COR-L47 (cell line): ENCODE data around the gene IFT25.

Experiments
- DNase-seq: peaks from one replicate; lab custom pipeline; 2025; lab: John Stamatoyannopoulos, UW

IFT25 gene

DNA sequence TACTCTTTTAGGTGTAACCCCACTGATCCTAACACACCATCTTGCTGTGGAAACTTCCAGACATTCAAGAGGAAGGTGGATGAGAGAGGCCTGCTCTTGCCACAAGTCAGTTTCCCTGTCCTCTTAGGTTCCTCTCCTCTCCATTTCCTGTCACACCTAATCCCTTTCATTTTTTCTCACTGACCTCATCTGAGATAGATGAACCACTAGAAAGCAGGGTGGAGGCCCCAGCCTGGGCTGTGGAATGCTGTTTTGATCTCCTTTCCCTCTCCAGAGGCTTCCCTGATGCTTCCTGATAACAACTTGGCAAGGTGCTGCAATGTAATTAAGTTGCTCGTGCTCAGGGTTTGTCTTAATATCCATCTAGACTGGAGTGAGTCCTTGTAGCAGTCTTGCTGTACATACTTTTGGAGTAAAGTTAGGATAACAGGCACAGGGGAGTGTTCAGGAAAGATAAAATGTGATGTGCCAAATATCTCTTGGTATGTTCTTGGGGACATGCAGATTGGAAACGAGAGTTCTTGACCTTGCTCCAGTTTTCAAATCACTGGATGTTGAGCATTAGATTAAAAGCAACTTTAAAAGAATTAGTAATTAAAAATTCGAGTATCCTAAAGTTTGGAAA is 11.8 kb upstream of the IFT25 start:
- DNase-seq, result peak; percentile 19

DNA sequence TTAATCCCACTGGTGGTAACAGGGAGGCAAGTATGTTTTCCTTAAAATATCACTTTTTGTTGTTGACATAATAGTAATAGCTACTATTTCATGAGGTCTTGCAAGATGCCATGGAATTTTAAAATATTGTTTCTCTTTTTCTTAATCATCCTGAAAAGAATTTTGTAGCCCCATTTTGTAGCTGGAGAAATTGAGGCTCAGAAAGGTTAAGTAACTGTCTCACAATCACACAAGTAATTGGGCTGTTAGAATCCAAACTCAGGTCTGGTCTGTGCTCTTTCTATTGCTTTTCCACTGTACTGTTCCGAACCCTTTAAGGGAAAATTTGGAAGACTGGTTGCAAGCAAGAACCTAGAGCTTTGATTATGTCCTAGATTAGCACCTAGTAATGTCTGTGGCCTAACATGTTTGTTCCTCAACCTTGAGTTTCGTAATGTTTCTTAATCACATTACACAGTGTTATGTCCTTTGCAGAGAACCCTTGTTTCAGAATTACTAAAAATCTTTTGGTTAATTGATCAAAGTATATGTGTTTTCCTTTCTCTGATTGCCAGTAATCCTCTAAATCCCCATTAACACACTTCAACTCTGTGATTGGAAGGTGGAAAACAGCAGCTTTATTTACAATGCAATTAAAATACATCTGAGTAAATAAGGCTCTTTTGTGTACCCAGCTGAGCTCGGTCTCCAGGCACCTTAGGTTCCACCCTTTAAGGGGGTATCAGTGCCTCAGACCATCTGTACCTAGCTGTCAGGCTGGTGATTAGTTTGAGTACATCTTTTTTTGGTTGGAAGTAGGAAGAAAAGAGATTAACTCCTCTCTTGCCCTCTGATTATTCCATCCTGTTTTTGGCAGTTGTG is 11.0 kb upstream of the IFT25 start:
- DNase-seq, result peak; percentile 90

DNA sequence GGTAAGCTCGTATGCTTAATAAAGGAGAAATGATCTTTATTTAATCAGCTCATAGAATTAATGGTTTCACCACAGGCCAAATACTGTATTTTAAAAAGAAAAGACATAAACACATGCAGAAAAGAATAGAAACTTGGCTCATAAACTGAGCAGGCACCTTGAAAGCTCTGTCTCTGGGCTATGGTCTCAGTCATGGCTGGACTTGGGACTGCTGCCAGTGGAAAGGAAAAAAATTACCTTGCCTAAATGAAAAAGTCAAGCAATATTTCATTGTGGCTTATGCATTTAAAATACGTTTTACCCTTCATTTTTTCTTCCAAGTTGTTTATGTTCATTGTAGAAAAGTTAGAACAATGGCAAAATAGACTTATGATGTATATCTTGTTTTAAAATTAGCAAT is 8.6 kb upstream of the IFT25 start:
- no peak for DNase-seq

DNA sequence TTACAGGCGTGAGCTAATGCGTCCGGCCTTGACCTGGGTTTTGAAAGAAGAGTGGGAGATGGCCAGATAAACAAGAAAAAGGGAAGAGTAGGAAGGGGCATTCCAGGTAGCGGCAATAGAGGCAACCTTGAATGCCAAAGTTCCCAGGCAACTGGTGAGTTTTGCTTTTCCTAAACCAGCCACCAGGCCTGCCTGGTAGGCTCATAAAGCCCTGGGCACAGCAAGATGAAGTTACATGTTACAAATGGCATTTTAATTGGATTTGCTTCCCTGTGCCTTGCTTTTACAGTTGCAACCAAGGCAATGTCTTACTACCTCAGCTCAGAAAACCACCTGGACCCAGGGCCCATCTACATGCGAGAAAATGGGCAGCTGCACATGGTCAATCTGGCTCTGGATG is 6.2 kb upstream of the IFT25 start:
- no peak for DNase-seq

DNA sequence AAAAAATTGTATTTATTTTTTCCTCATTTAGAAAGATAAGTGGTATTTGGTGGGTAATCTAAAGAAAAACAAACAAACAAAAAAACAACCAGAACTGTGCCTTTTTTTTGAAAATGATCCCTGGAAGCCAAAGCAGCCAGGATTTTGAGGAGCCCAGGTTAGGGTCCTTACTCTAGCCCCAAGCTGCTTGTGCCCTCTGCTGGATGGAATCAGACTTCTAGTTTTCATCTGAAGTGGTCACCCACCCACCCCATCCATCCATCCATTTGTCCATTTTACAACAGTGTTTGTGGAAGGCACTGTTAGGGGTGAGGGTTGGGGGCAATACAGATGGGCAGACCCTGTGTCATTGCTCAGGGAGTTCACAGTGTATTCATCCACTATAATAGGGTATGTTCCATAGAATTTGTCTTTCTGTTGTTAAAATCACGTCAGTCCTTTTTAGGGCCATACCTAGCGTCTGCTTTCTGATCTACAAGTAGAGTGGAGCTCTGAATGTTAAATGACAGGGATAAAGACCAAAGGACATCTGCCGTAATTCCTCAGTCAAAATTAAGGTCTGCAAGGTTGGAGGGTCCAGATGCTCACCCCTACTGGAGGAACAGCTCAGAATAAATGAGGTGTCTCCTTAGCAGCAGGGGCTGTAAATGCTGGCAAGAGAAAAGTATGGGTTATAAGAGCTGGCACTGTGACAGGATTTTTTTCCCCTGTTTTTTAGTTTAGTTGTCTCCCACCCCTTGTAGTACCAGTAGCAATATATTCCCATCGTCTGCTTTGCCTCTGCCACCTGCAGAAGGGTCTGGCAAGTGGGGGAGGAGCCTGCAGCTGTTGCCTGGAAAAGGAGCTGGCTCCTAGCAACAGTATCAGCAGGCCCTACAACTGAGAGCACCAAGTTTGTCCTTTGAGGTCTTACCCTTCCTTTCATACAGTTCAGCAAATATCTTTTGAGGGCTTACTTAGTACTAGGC is 3.8 kb upstream of the IFT25 start:
- peak; percentile 65 for DNase-seq

DNA sequence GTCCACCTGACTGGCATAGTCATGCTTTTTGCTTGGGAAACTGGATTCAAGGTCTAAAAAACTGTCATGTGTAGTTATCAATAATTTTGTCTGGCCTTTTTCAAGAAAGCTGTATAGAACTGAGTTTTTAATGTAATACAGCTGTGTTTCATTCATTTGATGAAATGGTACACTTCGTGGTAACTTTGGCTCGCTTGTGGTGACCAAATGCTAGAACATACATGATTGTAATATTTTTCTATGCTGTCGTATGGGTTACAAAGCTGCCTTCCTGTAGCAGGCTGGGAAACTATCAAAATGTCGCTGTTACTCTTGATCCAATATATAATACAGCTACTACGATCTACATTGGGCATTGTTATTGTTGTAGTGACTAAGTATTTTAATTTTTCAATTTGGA is 2.8 kb upstream of the IFT25 start:
- DNase-seq, result no peak

DNA sequence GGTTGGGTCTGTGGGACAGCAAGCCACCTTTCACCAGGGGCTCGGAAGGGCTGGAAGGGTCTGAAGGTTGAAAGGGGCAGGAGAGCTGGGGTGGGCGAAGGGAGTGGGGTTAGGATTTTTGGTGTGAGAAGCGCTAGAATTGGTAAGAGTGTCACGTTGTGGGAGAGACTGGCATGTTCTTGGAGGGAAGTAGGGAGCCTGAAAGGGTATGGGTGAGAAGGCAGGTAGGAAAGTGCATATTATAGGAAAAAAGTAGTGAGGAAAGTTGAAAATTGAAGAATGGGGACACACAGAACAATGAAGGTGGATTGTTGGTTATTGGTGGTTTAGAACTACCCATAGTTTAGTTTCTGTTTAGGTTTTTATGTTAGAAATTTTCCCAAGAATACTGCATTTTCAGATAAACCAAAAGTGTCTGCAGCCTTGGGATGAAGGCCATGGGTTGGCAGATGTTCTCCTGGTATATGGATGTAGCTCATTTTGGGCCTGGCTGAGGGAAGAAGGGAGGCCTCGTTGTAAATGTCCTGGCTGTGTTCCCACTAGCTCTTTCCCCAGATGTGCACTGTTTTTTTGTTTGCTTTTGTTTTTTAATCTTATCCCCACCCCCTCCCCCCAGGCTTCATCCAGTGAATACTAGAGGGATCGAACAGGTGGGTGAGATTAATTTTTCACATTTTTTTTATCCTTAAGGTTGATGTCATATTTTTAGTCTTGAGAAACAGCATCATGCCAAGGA is 1.8 kb upstream of the IFT25 start:
- DNase-seq, result no peak

DNA sequence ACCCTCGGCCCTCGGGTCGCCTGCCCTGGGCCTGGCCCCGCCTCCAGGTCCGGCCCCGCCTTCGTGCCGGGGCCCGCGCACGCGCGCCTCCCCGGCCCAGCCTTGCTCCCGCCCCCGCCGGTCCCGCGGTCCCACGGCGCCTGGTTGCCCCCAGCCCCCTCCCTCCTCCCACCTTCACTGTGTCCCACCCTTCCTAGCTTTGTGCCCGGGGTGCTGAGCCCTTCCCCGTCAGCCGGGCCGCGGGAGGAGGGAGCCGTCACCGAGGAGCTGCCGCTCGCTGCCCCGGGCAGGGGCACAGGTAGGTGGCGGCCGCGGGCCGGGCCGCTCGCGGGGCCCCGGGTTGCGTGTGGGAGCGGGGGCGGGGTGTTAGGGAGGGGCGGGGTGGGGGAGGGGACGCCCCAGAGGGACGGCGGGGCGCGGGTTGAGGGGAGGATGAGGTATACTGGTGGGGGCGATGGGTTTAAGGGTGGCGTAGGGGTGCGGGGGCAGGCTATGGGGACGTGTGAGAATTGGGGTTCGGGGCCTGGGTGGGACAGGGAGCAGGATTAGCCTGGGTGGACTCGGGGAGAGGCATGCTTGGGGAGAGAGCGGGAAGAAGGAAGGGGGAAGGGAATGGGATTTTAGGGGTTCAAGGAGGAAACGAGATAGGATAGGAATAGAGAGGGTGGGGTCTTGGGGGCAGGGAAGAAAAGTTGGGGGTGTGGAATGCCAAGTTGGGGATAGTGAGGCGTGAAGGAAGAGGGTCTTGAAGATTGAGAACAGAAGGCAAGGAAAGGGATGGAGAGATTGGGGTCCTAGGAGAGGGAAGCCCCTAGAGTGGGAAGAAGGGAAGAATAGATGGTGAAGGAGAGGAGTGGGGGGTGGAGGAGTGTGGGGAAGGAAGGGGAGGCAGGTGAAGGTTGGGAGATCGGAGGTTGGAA is 1.0 kb upstream of the IFT25 start, which contains the start of gene LRRC42:
TSS of gene LRRC42 (plus strand) at position 99 of the 920 bp plus-strand sequence. CDS start 5,650 bp downstream, outside the sequence.
- DNase-seq, result no peak

DNA sequence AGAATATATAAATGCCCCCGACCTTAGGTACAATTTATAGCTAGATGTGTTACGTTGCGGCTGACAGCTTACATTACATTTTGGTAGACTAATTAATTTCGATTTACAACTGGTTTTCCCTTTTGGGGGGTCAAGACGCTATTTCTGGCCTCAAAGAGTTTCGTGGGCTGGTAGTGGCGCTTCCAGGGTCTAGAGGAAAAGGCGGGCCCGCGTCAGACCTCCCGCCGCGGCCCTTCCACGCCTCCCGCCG is 391 bp downstream of the IFT25 start:
- peak; percentile 81 for DNase-seq

DNA sequence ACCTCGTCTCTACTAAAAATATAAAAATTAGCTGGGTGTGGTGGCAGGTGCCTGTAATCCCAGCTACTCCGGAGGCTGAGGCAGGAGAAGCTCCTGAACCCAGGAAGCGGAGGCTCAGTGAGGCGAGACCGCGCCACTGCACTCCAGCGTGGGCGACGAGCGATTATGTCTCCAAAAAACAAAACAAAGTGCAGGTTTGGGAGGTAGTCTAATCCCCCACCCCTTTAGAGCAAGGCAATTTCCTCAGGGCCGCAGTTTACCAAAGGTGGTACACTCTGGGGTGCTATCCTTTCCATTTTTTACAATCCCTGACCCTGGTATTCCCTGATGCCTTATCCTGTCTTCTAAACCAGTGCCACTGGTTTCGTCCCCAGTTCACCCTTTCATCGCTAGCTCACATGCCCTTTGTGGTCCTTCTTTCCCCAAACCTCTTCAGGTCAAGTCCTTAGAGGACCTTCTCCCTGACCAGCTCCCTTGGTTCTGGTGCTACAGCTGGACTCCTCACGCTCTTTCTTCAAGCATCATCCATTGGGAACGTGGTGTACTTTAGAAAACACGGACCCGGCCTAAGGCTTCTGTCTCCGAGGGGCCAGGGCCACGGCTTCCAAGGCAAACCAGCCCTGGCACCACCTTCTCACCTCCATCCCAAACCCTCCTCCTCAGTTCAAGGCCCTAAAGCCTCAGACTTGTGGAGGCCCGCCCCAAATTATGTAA is 873 bp downstream of the IFT25 start:
- no peak for DNase-seq

DNA sequence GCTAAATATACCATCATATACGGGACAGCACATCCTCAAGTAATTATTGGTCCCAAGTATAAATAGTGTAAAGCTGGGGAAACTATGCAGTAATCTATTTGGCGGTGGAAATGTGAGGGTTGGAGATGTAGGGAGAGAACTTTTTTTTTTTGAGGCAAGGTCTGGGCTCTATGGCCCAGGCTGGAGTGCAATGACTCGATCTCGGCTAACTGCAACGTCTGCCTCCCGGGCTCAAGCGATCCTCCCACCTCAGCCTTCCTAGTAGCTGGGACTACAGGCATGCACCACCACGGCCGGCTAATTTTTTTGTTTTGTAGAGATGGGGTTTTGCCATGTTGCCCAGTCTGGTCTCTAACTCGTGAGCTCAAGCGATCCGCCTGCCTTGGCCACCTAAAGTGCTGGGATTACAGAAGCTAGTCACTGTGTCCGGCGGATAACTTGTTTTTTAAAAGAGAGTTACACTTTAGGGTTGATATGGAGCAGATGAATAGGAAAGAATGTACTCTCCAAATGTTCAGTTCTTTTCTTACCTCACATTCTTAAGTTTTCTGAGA is 1.9 kb downstream of the IFT25 start:
- DNase-seq, result no peak

DNA sequence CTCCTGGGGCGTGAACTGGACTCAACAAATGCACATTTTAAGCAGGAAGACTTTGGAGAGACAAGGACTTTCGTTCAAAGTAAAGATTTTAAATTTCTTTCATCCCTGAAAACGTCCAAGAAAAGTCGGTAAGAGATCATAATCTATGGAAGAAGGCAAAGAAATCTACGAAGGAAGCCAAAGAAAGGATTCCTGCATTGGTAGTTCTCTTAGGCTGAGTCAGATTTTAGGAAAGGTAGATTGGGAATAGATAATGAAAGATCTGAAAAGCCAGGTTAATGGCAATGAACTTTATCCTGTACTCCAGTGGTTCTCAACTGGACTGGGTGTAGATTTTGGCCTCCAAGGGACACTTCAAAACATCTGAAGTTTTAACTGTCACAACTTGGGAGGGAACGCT is 2.4 kb downstream of the IFT25 start:
- no peak for DNase-seq

DNA sequence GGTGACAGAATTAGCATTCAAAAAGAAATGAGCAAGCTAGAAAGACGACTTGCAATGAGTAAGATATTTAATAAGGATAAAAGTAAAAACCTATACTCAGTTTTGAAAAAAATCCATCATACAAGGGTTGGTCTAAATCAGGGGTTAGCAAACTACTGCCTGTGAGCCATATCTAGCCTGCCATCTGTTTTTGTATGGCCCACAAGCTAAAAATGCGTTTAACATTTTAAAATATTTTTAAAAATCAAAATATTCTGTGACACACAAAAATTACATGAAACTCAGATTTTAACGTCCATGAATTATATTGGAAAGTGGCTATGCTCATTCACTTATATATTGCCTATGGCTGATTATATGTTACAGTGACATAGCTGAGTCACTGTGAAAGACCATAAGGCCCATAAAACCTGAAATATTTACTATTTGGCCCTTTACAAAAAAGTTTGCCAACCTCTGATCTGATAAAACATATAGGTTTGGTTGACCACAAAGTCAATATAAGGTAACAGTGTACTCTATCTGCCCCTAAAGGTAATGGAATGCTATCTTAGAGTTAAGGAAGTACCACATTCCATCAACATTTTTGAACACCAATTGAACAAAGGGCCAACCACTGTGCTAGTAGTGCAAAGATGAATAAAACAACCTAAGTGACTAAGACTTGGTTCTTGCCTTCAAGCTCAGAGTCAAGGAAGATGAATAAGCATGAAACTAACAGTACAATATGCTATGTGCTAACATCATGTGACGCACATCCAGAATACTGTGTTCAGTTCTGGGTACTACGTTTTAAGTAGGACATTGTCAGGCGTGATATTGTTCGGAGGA is 3.2 kb downstream of the IFT25 start:
- no peak for DNase-seq

DNA sequence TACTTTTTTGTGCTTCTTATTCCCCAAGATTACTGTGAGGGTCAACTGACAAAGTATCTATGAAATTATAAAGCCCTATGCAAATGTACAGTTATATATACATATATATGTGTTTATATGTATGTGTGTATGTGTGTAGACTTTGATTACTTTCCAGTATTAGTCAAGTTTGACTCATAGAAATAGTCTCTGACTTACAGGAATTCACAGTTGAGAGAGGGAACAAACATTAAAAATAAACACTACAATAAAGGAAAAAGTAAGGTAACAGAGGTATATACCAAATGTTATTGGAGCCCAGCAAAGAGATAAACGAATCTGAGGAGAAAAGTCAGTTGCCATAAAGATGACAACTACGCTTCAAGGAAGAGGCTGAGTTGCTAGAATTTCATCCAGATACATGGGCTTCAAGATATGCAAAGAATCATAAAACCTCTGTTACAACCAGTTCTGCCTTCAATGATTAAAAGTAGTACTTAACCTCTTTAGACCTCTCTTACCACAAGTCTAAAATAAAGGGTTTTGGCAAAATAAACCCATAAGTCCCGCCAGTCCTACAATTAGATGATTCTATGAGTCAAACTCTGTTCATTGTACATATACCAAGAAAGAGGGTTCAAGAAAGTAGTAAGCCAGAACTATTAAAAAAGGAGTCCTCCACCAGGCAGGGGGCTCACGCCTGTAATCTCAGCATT is 7.2 kb downstream of the IFT25 start:
- no peak for DNase-seq

DNA sequence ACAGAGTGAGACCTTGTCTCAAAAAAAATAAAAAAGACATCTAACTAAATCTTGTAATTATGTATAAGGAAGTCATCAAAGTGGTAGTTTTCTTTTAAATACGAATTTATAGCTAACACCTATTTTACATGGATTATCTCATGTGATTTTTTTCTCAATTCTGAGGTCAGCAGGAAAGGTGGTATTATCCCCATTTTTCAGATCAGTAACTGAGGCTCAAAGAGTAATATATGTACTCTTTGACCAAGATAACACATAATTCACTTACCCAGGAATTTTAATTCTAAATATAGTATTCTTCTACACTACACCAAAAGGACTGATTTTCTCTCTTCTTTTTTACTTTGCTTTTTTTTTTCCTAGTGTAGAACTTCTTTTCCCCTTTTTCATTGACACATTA is 9.1 kb downstream of the IFT25 start:
- no peak for DNase-seq

DNA sequence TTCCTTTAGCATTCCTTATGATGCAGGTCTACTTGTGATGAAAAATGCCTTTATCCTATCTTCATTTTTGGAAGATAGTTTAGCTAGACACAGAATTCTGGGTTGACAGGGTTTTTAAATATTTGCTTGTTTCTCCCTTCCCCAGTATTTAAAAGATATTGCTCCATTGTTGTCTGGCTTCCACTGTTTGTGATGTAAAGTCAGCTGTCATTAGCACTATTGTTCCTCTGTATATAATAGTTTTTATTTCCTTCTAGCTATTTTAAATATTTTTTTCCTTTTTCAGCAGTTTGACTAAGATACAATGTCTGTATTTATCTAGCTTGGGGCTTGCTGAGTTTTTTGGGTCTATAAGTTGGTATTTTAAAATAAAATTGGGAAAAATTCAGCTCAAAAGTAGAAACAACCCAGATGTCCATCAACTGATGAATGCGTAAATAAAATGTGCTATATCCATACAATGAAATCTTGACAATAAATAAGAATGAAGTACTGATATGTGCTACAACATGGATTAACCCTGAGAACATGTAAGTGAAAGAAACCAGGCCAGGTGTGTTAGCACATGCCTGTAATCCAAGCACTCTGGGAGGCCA is 11.2 kb downstream of the IFT25 start:
- no peak for DNase-seq

DNA sequence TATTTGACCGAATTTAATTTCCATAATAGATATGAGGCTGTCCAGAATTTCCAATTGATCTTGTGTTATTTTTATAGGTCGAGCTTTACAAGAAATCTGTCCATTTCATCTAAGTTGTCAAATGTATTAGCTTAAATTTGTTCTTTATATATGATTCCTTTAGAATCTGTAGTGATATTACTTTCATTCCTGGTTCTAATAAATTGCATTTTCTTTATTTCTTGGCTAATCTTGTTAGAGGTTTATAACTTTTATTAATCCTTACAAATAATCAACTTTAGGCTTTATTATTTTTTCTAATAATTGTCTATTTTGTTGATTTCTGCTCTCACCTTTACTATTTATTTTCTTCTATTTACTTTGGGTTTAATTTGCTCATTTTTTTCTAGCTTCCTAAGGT is 14.0 kb downstream of the IFT25 start:
- no peak for DNase-seq

DNA sequence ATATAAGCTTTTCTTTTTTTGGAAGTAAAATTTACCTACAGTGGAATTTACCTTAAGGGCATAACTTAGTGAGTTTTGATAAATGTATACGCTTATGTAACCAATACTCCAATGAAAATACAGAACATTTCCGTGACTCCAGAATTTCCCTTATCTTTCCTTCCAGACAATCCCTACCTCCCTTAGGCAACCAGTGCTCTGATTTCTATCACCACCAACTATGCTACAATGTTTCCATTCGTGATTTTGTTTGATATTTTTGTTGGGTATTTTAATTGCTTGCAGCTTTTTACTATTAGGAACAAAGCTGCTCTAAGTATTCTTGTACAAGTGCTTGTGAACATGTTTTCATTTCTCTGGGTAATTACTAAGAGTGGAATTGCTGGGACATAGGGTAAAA is 14.6 kb downstream of the IFT25 start:
- DNase-seq, result no peak
